Endodermal cell (in vitro differentiated cells): ENCODE results near the gene EMC9. TPM values are rescaled to one million over a fixed set of nuclear protein-coding genes. Genes with fewer than 3 reads are reported as not detected.

Experiments
- DNase-seq: peaks from one replicate; pipeline ENCODE4 v3.0.0-alpha.2; 2017
- H3K27ac ChIP-seq: 2 replicates; pipeline ENCODE4 v1.5.1; 2013; ENCODE audit warnings: mild to moderate bottlenecking, low read depth, low read length, moderate library complexity
- H3K27me3 ChIP-seq: 2 replicates; pipeline ENCODE4 v1.6.1; 2013; ENCODE audit warnings: mild to moderate bottlenecking, low read length, moderate library complexity; ENCODE audit not compliant: insufficient read depth, control insufficient read depth, poor library complexity, severe bottlenecking
- H3K36me3 ChIP-seq: 2 replicates; pipeline ENCODE4 v1.7.0; 2013; ENCODE audit warnings: mild to moderate bottlenecking, low read length, moderate library complexity; ENCODE audit not compliant: control insufficient read depth, insufficient read depth
- H3K4me1 ChIP-seq: one replicate; pipeline ENCODE4 v1.7.0; 2013; ENCODE audit warnings: low read length; ENCODE audit not compliant: control insufficient read depth, insufficient read depth
- H3K4me3 ChIP-seq: 2 replicates; pipeline ENCODE4 v1.5.1; 2013; ENCODE audit warnings: mild to moderate bottlenecking, low read length, moderate library complexity
- H3K9ac ChIP-seq: 2 replicates; pipeline ENCODE4 v1.6.1; 2013; ENCODE audit warnings: mild to moderate bottlenecking, low read length, moderate library complexity; ENCODE audit not compliant: poor library complexity, severe bottlenecking; ENCODE audit errors: extremely low read depth
- H3K9me3 ChIP-seq: 2 replicates; pipeline ENCODE4 v1.6.1; 2013; ENCODE audit warnings: mild to moderate bottlenecking, low read length, moderate library complexity; ENCODE audit not compliant: control insufficient read depth
- H3K27ac Mint-ChIP-seq: 2 replicates; pipeline ENCODE4 v1.8.0; 2020; ENCODE audit warnings: mixed read lengths
- H3K27me3 Mint-ChIP-seq: 2 replicates; pipeline ENCODE4 v1.8.0; 2021; ENCODE audit warnings: mild to moderate bottlenecking, mixed read lengths; ENCODE audit not compliant: insufficient read depth
- H3K36me3 Mint-ChIP-seq: 2 replicates; pipeline ENCODE4 v1.8.0; 2020; ENCODE audit warnings: low read depth, mixed read lengths
- H3K4me1 Mint-ChIP-seq: 2 replicates; pipeline ENCODE4 v1.8.0; 2020; ENCODE audit warnings: mixed read lengths
- H3K4me3 Mint-ChIP-seq: 2 replicates; pipeline ENCODE4 v1.8.0; 2020; ENCODE audit warnings: mild to moderate bottlenecking, moderate library complexity, mixed read lengths
- H3K9me3 Mint-ChIP-seq: 2 replicates; pipeline ENCODE4 v1.8.0; 2020; ENCODE audit warnings: mild to moderate bottlenecking, mixed read lengths
- WGBS, 2 experiments: methylation state at CpG; one replicate each; pipeline versions ENCODE4 v1.1.5 to v1.1.7; 2013; ENCODE audit warnings: missing lambda C conversion rate in 2 of 2, mixed read lengths in 1 of 2; ENCODE audit not compliant: insufficient coverage in 1 of 2, insufficient read length in 1 of 2; 5-methylcytosine and 5-hydroxymethylcytosine counted together
- total RNA-seq, 2 donors: library from RNA; stranded (reverse); fragmentation: NEBNext Ultra II Directional in 1 of 2; extraction: Animal tissue kit (Norgen Biotek cat#: 25700) in 1 of 2; gene quantifications; 2 replicates in 1 of 2; 3 replicates in 1 of 2; pipeline ENCODE4 v1.2.1, GENCODE V29; 2021
- TF ChIP-seq, protein P1 (sequence below): fragments of 200-600 bp; sonication (generic); conservative IDR thresholded peaks from 2 replicates; pipeline ENCODE4 v1.5.0; 2021; ENCODE audit warnings: antibody characterized with exemption, mild to moderate bottlenecking

The EMC9 gene
- total RNA-seq, 2 donors from 2014 or later: 34.0 to 39.5 TPM

DNA sequence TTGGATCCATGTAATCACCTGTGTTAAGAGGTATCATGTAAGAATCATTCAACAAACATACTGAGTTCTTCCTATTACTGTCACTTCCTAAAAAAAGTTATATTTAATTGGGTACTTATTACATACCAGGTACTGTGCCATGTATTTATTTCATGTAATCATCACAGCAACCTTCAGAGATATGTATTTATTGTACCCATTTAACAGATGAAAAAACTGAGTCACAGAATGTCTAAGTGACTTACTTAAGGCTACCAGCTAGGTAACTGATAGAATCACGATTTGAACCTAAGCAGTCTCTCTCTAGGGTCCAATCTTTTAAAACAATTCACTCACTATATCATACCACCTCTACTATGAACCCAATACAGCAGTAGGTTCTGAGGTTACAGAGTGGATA, 3.1 kb upstream of the EMC9 start:
- Mint-ChIP-seq H3K27me3 (no peaks in the 10 kb centered on the region), H3K4me1 (peaks cover 25% of the 10 kb centered on the region), H3K36me3 (peaks cover 31% of the 10 kb centered on the region), H3K9me3 (no peaks in the 10 kb centered on the region), H3K4me3 (no peak overlapping the region), H3K27ac (no peak overlapping the region)
- H3K9me3 ChIP-seq: no peaks in the 10 kb centered on the region
- peaks cover 34% of the 10 kb centered on the region for H3K36me3 ChIP-seq
- 100% methylated on average over 1 of the region's 1 CpG for WGBS, 2 experiments
- H3K4me3 ChIP-seq: no peak overlapping the region
- DNase-seq: no peak
- H3K27ac ChIP-seq: no peak overlapping the region
- no peak overlapping the region for H3K9ac ChIP-seq
- peaks cover 6% of the 10 kb centered on the region for H3K4me1 ChIP-seq
- TF ChIP-seq, protein P1, sequence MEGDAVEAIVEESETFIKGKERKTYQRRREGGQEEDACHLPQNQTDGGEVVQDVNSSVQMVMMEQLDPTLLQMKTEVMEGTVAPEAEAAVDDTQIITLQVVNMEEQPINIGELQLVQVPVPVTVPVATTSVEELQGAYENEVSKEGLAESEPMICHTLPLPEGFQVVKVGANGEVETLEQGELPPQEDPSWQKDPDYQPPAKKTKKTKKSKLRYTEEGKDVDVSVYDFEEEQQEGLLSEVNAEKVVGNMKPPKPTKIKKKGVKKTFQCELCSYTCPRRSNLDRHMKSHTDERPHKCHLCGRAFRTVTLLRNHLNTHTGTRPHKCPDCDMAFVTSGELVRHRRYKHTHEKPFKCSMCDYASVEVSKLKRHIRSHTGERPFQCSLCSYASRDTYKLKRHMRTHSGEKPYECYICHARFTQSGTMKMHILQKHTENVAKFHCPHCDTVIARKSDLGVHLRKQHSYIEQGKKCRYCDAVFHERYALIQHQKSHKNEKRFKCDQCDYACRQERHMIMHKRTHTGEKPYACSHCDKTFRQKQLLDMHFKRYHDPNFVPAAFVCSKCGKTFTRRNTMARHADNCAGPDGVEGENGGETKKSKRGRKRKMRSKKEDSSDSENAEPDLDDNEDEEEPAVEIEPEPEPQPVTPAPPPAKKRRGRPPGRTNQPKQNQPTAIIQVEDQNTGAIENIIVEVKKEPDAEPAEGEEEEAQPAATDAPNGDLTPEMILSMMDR: no peak
- H3K27me3 ChIP-seq: no peaks in the 10 kb centered on the region

DNA sequence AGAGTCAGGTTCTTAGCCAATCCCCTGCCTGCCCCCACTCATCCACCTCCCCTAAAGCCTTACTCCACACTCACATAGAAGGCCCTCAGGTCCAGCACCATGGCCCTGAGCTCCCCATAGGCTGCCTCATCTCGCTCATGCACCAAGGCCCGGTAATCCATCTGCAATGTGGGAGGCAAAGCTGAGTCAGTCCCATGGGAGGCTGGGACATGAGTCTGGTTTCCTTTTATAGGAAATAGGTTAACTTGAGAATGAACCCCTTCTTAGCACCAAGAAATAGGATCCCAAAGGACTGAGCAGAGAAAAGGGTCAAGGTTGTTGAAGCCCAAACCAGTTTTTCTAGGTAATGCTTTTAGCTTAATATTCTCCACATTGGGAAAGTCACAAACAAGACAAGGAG, 2.1 kb upstream of the EMC9 start:
- no peaks in the 10 kb centered on the region for H3K9me3 ChIP-seq
- DNase-seq: no peak
- peaks cover 4% of the 10 kb centered on the region for H3K4me1 ChIP-seq
- H3K27me3 ChIP-seq: no peaks in the 10 kb centered on the region
- WGBS, 2 experiments: 95 to 100% methylated on average over 2 of the region's 2 CpGs
- H3K36me3 ChIP-seq: peaks cover 35% of the 10 kb centered on the region
- Mint-ChIP-seq H3K4me3 (no peak overlapping the region), H3K9me3 (no peaks in the 10 kb centered on the region), H3K36me3 (peaks cover 33% of the 10 kb centered on the region), H3K4me1 (peaks cover 25% of the 10 kb centered on the region), H3K27me3 (no peaks in the 10 kb centered on the region), H3K27ac (no peak overlapping the region)
- TF ChIP-seq, protein P1: no peak
- no peak overlapping the region for H3K4me3 ChIP-seq
- H3K9ac ChIP-seq: no peak overlapping the region
- no peak overlapping the region for H3K27ac ChIP-seq

DNA sequence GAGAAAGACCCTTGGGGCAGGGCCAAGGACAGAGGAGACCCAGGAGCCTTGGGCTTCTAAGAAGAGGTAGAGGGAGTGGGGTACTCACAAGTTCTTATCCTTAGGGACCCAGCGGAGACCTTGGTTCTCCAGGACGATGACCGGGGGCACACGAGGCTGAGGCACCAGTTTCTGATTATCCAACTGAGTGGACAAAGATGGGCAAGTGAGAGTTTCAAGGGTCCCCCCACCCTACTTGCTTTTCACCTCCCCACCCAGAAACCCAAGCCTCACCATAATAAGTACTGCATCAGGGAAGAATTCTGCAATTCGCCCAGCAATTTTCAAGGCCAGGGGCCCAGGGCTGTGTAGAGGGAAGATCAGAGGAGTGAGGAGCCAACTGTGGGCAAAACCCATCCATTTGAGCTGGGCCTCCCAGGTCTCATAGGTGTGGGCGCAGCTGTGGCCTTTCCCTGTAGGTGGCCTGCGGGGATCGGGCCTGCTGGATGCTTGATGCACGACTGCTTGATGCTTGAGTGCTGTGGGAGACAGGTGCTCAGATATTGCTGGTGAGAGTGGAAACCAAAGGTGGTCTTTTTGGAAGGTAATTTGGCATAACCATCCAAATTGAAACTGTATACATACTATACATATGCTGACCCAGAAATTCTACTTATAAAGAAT, 2.0 kb downstream of the EMC9 start:
- Histone ChIP-seq H3K4me3 (peak overlapping the region; percentile 98), H3K36me3 (peaks cover 37% of the 10 kb centered on the region), H3K9me3 (no peaks in the 10 kb centered on the region), H3K27me3 (no peaks in the 10 kb centered on the region), H3K4me1 (no peaks in the 10 kb centered on the region), H3K27ac (no peak overlapping the region), H3K9ac (no peak overlapping the region)
- TF ChIP-seq, protein P1: peak; percentile 46
- no peak overlapping the region for H3K27ac Mint-ChIP-seq
- peaks cover 20% of the 10 kb centered on the region for H3K4me1 Mint-ChIP-seq
- H3K27me3 Mint-ChIP-seq: no peaks in the 10 kb centered on the region
- 95% methylated on average over 9 of the region's 9 CpGs; no CpG with 5 or more reads in 1 of the 2 experiments for WGBS, 2 experiments
- DNase-seq: no peak
- H3K36me3 Mint-ChIP-seq: peaks cover 33% of the 10 kb centered on the region
- H3K9me3 Mint-ChIP-seq: no peaks in the 10 kb centered on the region
- H3K4me3 Mint-ChIP-seq: peak overlapping the region; percentile 99
